ENCODE measurements around the gene NPLOC4. TPM values are rescaled to one million over a fixed set of nuclear protein-coding genes. Genes with fewer than 3 reads are reported as not detected.

Gene NPLOC4
- total and polyA plus RNA-seq, 9 of the 15 experiments (the other 6 are each of a cell fraction or from before 2014, with no cell fraction given) = 1.5 to 116 (median 64.5) TPM

DNA sequence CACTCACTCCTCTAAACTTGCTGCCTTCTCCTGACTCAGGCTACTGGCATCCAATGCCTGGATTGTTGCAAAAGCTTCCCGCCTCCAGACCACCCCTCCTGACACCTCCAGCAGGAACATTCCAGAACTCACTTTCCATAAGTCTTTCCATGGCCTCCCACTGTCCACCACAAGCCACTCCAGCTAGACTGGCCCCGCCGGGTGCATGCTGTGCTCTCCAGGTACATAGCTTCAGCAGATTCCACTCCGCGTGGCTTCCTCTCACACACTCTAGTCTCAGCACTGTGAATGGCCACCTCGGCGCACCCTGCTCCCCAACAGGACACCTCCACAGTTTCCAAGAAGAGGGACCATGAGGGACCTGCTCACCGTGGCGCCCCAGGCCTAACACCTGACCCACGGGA, 58.9 kb downstream of the NPLOC4 start:
- in situ Hi-C loops (cut with MboI) = no loop called here
- 90% methylated on average over 10 of the region's 10 CpGs for WGBS (ENCODE audit: insufficient coverage, low coverage, missing lambda C conversion rate)
- POLR2A ChIA-PET = interaction anchor here (0.7 to 1.2 kb wide), 3 partner anchors 9 to 12 kb away, joined by 3 to 11 read pairs (median 4); no protein-coding TSS in a partner anchor
- TF ChIP-seq U2AF2 (optimal IDR thresholded peaks at IDR 0.05; ENCODE audit: low read depth, low read length) (no peak), ZNF449 (CRISPR knock-in tag; IDR thresholded peaks at IDR 0.05) (no peak), PRPF4 (IDR thresholded peaks at IDR 0.05; ENCODE audit: insufficient read depth, low read depth, low read length, poor library complexity, severe bottlenecking) (no peak)
- TF ChIP-seq, protein P1, sequence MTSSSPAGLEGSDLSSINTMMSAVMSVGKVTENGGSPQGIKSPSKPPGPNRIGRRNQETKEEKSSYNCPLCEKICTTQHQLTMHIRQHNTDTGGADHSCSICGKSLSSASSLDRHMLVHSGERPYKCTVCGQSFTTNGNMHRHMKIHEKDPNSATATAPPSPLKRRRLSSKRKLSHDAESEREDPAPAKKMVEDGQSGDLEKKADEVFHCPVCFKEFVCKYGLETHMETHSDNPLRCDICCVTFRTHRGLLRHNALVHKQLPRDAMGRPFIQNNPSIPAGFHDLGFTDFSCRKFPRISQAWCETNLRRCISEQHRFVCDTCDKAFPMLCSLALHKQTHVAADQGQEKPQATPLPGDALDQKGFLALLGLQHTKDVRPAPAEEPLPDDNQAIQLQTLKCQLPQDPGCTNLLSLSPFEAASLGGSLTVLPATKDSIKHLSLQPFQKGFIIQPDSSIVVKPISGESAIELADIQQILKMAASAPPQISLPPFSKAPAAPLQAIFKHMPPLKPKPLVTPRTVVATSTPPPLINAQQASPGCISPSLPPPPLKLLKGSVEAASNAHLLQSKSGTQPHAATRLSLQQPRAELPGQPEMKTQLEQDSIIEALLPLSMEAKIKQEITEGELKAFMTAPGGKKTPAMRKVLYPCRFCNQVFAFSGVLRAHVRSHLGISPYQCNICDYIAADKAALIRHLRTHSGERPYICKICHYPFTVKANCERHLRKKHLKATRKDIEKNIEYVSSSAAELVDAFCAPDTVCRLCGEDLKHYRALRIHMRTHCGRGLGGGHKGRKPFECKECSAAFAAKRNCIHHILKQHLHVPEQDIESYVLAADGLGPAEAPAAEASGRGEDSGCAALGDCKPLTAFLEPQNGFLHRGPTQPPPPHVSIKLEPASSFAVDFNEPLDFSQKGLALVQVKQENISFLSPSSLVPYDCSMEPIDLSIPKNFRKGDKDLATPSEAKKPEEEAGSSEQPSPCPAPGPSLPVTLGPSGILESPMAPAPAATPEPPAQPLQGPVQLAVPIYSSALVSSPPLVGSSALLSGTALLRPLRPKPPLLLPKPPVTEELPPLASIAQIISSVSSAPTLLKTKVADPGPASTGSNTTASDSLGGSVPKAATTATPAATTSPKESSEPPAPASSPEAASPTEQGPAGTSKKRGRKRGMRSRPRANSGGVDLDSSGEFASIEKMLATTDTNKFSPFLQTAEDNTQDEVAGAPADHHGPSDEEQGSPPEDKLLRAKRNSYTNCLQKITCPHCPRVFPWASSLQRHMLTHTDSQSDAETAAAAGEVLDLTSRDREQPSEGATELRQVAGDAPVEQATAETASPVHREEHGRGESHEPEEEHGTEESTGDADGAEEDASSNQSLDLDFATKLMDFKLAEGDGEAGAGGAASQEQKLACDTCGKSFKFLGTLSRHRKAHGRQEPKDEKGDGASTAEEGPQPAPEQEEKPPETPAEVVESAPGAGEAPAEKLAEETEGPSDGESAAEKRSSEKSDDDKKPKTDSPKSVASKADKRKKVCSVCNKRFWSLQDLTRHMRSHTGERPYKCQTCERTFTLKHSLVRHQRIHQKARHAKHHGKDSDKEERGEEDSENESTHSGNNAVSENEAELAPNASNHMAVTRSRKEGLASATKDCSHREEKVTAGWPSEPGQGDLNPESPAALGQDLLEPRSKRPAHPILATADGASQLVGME (CRISPR knock-in tag; IDR thresholded peaks at IDR 0.05) = no peak
- TF ChIP-seq, protein P2, sequence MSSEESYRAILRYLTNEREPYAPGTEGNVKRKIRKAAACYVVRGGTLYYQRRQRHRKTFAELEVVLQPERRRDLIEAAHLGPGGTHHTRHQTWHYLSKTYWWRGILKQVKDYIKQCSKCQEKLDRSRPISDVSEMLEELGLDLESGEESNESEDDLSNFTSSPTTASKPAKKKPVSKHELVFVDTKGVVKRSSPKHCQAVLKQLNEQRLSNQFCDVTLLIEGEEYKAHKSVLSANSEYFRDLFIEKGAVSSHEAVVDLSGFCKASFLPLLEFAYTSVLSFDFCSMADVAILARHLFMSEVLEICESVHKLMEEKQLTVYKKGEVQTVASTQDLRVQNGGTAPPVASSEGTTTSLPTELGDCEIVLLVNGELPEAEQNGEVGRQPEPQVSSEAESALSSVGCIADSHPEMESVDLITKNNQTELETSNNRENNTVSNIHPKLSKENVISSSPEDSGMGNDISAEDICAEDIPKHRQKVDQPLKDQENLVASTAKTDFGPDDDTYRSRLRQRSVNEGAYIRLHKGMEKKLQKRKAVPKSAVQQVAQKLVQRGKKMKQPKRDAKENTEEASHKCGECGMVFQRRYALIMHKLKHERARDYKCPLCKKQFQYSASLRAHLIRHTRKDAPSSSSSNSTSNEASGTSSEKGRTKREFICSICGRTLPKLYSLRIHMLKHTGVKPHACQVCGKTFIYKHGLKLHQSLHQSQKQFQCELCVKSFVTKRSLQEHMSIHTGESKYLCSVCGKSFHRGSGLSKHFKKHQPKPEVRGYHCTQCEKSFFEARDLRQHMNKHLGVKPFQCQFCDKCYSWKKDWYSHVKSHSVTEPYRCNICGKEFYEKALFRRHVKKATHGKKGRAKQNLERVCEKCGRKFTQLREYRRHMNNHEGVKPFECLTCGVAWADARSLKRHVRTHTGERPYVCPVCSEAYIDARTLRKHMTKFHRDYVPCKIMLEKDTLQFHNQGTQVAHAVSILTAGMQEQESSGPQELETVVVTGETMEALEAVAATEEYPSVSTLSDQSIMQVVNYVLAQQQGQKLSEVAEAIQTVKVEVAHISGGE (CRISPR knock-in tag; IDR thresholded peaks at IDR 0.05) = no peak

More for the DNA sequence above, 58.9 kb downstream of the NPLOC4 start:
- CTCF ChIA-PET (ENCODE audit: low intra/inter-chr PET ratio) = no interaction called here
- Histone ChIP-seq H2AFZ (ENCODE audit: low read depth, low read length) (no peak overlapping the region), H3K9ac (ENCODE audit: insufficient read depth in 1 of 2, low read depth in 2 of 2, low read length in 2 of 2) (peak overlapping the region in 1 of 2 experiments; percentile 33; a peak in 1 of 4 replicates), H3K4me2 (ENCODE audit: insufficient read depth, low read length) (no peak overlapping the region), H3K9me1 (ENCODE audit: control insufficient read depth, insufficient read depth, low read length) (no peaks in the 10 kb centered on the region), H3K9me3 (replicated peaks; ENCODE audit: control insufficient read depth, insufficient read depth, low read depth, low read length) (no peaks in the 10 kb centered on the region), H3K79me2 (ENCODE audit: control insufficient read depth, insufficient read depth, low read length) (peaks cover 11% of the 10 kb centered on the region; the same call in 2 of the 3 replicates), H3K36me3 (ENCODE audit: control insufficient read depth, insufficient read depth, low read length) (peaks cover 95% of the 10 kb centered on the region; the same call in 2 of the 3 replicates), H4K20me1 (replicated peaks; ENCODE audit: control insufficient read depth, insufficient read depth, low read length) (peaks cover 7% of the 10 kb centered on the region), H3K4me1 (replicated peaks in 1 of 2; ENCODE audit: control insufficient read depth in 2 of 2, insufficient read depth in 2 of 2, low read length in 2 of 2) (peaks cover 10 to 21% of the 10 kb centered on the region in 2 experiments; a peak in 4 of 5 replicates), H3K27me3 (ENCODE audit: control insufficient read depth in 2 of 2, insufficient read depth in 2 of 2, low read length in 2 of 2) (no peaks in the 10 kb centered on the region), H3K4me3 (no peak overlapping the region), H3K27ac (ENCODE audit: extremely low read depth, low read depth, low read length) (no peak overlapping the region)
- DNase-seq (ENCODE audit: extremely low read depth in 1 of 4, low spot score in 3 of 4) (no peak), ATAC-seq (no peak), FAIRE-seq (no peak)
- no TSS peak for BruUV-seq (replicated peaks)
- intact Hi-C loops (cut with micrococcal nuclease) = no loop called here

Data from K562 (cell line).